HG02970 (cell line): Measurements from ENCODE around the gene MDC1.
A peak's percentile ranks its signal among the peaks of the same experiment; 100 is the strongest.
"Not testable (repeated sequence)": the region's sequence is repeated elsewhere in the genome, so short reads cannot be mapped to it uniquely, and the experiment has no call there.

Experiments
- ATAC-seq: cut with Tn5 transposase; IDR thresholded peaks from one replicate; pipeline ENCODE4 v1.9.1; 2021; ENCODE audit warnings: mild to moderate bottlenecking, moderate library complexity, moderate number of reproducible peaks; ENCODE audit not compliant: unreplicated experiment, low FRiP score

MDC1 gene

DNA sequence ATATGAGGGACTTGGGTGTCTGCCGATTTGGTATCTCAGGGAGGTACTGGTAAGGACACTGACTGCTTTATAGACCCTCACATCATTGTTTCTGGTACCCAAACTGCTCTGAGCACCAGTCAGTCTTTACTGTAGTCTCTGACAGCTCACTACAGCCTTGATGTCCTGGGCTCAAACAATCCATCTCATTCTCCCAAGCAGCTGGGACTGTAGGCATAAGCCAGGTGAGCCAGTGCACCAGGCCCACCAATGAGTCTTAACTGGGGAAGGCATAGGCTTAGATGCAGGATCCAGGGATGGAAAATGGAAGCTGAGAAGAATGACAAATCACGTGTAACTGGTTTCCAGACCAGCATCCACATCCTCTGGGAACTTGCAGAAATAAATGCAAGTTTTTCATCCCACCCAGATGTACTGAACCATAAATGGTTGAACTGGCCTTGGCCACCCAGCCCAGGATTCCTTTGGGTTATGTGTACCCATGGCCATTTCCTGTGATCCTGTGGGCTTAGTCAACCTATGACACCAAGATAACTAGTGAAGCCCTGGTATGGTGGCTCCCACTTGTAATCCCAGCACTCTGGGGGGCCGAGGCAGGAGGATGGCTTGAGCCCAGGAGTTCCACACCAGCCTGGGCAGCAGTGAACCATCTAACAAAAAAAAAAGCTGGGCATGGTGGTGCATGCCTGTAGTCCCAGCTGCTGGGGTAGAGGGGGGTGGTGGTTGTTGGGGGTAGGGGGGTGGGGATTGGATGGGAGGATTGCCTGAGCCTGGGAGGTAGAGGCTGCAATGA lies 8.8 kb upstream of the MDC1 start:
- no peak for ATAC-seq

DNA sequence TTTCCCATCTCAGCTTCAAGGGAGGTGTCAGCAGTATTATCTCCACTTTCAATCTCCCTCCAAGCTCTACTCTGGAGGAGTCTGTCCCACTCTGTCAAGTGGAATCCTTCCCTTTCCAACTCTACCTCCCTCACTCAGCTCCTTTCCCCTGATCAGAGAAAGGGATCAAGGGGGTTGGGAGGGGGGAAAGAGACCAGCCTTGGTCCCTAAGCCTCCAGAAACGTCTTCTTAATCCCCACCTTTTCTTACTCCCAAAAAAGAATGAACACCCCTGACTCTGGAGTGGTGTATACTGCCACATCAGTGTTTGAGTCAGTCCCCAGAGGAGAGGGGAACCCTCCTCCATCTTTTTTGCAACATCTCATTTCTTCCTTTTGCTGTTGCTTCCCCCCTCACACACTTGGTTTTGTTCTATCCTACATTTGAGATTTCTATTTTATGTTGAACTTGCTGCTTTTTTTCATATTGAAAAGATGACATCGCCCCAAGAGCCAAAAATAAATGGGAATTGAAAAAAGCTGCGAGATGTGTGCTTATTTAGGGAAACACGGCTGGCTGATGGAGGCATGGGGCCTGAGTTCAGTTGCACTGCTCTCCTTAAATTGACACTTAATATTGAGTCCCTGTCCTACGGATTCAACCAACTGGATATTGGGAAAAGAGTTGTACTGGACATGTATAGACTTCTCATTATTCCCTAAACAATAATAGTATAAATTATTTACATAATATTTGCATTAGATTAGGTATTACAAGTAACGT lies 8.0 kb upstream of the MDC1 start:
- ATAC-seq, result no peak

DNA sequence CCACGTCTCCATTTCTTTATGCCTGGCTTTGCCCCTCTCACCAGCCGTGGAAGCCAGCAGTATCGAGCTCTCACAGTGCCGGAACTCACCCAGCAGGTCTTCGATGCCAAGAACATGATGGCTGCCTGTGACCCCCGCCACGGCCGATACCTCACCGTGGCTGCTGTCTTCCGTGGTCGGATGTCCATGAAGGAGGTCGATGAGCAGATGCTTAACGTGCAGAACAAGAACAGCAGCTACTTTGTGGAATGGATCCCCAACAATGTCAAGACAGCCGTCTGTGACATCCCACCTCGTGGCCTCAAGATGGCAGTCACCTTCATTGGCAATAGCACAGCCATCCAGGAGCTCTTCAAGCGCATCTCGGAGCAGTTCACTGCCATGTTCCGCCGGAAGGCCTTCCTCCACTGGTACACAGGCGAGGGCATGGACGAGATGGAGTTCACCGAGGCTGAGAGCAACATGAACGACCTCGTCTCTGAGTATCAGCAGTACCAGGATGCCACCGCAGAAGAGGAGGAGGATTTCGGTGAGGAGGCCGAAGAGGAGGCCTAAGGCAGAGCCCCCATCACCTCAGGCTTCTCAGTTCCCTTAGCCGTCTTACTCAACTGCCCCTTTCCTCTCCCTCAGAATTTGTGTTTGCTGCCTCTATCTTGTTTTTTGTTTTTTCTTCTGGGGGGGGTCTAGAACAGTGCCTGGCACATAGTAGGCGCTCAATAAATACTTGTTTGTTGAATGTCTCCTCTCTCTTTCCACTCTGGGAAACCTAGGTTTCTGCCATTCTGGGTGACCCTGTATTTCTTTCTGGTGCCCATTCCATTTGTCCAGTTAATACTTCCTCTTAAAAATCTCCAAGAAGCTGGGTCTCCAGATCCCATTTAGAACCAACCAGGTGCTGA lies 7.0 kb upstream of the MDC1 start:
- not testable (repeated sequence) for ATAC-seq

DNA sequence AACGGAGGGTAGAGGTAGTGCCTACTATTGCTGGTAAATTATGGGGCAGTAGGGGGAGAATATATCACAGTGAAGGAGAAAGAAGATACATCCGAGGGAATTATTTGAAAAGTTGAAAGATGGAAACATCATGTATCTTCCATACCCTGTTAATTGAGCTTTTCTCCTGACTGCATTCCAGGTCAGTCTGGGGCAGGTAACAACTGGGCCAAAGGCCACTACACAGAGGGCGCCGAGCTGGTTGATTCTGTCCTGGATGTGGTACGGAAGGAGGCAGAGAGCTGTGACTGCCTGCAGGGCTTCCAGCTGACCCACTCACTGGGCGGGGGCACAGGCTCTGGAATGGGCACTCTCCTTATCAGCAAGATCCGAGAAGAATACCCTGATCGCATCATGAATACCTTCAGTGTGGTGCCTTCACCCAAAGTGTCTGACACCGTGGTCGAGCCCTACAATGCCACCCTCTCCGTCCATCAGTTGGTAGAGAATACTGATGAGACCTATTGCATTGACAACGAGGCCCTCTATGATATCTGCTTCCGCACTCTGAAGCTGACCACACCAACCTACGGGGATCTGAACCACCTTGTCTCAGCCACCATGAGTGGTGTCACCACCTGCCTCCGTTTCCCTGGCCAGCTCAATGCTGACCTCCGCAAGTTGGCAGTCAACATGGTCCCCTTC lies 6.2 kb upstream of the MDC1 start:
- not testable (repeated sequence) for ATAC-seq

DNA sequence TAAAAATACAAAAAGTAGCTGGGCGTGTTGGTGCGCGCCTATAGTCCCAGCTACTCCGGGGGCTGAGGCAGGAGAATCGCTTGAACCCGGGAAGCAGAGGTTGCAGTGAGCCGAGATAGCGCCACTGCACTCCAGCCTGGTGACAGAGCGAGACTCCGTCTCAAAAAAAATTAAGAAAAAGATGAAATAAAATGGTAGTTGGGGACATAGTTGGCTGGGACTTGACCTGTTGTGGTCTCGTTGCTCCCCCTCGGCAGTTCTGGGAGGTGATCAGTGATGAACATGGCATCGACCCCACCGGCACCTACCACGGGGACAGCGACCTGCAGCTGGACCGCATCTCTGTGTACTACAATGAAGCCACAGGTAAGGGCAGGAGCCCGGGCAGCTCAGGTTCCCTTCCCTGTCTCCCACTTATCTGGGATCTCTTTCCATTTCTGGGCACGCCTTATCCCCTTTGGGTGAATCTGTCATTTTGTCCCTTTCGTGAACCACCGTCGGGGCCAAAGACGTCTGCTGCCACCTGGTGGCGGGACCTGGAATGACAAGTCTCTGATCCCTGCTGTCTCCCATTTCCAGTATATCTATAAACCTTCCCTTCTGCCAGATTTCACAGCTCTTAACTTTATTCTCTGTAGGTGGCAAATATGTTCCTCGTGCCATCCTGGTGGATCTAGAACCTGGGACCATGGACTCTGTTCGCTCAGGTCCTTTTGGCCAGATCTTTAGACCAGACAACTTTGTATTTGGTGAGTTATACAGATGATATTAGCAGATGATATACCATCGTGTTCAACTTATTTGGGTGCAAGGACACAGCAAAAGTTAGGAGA lies 5.4 kb upstream of the MDC1 start:
- ATAC-seq, result no peak

DNA sequence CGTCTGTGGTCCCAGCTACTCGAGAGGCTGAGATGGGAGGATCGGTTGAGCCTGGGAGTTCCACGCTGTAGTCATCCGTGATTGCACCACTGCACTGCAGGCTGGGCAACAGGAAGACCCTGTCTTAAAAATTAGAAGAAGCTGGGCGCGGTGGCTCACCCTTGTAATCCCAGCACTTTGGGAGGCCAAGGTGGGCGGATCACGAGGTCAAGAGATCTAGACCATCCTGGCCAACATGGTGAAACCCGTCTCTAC lies 4.9 kb upstream of the MDC1 start:
- not testable (repeated sequence) for ATAC-seq

DNA sequence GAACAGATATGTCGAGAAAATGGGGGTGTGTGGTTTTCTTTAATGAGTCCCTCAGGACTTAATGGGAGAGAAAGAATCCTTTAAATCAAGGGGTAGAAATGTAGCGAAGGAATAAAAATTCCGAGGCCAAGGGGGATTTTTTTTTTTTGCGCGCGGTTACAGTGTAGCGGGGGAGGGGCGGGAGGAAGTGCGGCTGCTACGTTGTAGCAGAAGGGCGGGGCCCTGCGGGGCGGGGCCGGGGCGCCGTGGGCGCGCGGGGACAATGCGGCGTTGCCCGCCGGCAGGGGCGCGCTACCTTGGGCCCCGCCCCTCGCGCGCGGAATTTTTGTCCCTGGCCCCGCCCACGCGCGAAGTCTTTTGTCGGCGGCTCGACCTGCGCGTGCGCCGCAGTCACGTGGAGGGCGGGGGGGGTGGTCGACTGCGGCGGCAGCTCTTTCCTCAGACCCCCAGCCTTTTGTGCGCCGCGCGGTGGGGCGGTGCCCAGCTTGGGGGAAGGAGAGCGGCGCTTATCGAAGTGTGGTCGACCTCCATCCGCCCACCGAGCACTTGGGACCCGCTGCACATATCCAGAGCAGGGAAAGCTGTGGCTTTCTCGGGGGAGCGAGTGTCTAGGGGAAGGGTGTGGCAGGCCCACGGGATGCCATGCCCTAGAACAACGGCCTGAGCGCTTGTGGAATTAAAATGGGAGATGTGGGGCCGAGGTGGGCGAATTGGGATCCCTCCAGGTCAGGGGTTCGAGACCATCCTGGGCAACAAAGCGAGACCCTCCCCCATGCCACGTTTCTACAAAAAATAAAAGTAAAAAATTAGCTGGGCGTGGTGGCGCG lies 4.3 kb upstream of the MDC1 start:
- ATAC-seq, result peak; percentile 30

DNA sequence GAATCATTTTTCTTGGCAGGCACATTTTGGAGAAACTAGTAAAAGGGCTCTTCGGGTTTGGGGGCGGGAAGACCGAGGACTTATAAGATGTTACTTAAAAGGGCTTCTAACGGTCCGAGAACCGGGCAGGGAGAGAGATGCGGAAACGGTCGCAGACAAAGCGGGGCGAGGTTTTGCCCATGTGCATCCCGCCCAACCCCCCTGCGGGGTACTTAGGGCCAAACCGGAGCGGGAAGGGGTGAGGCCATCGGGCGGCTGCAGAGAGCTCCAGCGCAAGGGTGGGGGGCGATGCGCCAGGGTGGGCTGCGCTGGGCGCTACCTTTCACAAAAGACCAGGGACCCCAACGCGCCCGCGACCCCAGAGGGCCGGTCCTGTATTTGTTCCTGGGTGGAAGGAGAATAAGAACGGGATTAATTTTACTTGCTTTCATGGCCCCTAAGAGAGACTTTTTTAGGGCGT lies 3.7 kb upstream of the MDC1 start:
- ATAC-seq, result no peak

DNA sequence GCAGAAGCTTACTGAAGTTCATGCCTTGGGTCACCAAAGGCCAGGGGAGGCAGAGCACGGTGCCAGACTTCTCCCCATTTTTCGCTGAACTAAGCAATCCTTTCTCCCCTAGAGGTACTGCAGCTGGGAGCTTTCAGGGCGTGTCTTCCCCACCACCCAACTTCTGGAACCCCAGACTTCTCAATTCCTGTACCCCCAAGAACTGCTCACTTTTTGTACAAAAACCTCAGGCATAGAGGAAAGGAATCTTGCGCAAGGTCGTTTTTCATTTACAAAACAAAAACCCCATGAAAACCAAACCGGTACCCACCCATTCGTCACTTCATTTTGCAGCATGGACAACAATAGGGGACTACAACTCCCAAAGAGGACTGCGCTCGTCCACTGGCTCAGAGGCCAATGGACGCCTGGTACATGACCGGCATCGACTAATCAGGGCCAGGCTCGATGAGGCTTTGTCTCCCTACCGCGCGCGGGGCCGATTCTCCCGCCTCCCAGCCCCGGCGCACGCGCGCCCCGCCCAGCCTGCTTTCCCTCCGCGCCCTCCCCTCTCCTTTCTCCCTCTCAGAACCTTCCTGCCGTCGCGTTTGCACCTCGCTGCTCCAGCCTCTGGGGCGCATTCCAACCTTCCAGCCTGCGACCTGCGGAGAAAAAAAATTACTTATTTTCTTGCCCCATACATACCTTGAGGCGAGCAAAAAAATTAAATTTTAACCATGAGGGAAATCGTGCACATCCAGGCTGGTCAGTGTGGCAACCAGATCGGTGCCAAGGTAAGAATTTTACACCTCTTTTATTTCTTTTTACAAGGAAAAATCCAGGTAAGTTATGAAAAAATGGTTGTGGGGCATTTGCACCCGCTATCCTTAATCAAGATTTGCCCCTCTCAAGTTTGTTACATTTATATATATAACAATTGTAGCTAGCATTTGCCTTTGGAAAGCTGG lies 3.0 kb upstream of the MDC1 start, which contains the start of gene TUBB:
TSS of gene TUBB (plus strand) at position 562 of the 947 bp plus-strand sequence. CDS start at position 717, 155 bp downstream.
- ATAC-seq, result no peak

DNA sequence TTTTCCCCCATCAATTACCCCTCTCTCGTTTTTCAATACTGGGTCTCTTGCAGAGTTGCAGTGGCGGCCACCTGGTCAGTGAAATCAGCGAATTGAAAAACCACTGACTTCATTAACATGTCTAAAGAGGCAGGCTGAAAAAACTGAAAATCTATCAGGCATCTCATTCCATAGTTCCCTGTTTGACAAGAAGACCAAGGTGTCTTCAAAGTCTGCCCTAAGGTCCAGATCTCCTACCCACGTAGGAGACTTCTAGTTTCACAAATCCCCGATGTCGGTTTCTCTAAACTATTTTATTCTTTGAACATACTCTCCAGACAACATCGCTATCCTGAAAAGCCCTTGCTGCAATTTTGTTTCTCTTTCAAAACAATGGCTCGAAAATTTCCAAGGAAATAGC lies 2.3 kb upstream of the MDC1 start:
- ATAC-seq, result no peak

DNA sequence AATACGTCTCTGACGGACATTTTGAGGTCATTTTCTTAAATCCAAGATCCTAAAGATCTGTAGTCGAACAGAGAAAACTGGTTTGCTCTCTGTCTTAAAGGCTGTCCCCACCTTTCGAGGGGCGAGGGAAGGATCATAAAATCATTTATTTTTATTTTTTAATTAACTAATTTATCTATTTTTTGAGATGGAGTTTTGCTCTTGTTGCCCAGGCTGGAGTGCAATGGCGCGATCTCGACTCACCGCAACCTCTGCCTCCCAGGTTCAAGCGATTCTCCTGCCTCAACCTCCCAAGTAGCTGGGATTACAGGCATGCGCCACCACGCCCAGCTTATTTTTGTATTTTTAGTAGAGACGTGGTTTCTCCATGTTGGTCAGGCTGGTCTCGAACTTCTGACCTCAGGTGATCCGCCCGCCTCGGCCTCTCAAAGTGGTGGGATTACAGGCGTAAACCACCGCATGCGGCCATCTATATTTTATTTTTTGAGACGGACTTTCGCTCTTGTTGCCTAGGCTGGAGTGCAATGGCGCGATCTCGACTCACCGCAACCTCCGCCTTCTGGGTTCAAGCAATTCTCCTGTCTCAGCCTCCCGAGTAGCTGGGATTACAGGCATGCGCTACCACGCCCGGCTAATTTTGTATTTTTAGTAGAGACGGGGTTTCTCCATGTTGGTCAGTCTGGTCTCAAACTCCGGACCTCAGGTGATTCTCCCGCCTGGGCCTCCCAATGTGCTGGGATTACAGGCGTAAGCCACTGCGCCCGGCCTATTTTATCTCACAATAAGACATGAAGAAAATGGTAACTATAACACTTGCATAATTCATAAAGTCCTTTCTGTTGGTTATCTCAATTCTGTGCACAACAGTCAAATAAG lies 1.0 kb upstream of the MDC1 start:
- not testable (repeated sequence) for ATAC-seq

DNA sequence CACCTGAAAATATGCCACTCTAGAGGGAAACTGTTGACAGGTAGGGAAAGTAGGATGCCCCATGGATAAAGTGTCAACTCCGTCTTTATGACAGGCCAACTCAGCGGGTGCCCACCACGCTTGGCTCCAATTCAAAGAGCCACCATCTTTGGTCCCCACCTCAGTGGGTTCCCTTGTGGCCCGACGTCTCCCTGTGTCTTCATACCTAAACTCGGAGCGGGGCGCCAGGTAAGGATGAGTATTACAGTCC lies 277 bp downstream of the MDC1 start:
- ATAC-seq, result no peak

DNA sequence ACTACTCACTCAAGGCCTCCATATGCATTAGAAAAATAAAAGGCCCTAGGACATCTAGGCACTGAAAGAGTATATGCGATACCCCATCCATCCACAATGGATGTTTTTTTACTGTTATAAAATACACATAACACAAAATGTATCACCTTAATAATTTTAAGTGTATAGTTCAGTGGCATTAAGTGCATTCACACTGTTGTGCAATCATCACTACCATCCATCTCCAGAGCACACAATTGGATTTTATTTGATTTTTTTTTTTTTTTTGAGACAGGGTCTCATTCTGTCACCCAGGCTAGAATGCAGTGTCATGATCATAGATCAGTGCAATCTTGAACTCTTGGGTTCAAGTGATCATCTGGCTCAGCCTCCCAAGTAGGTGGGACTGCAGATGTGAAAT lies 2.8 kb downstream of the MDC1 start:
- no peak for ATAC-seq

DNA sequence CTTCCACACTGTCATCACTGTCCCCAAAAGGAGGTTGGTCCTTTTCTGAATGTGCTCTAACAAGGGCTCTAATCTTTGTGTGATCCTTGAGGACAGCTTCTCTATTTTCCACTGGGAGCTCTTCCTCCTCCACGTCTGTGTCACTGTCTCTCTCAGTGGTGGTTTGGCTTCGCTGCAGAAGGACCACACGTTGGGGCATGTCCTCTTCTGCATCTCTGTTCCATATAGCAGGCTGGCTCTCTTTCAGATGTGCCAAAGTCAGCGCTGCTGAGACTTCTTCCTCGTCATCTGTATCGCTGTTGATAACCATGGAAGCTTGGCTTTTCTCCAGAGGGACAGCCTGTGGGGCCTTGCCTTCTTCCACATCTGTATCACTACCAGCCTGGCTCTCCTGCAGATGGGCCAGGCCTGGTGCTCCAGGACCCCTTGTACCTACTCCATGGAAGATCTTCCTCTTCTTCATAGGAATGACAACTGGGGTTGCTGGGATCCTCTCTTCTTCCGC lies 4.6 kb downstream of the MDC1 start:
- ATAC-seq, result no peak

DNA sequence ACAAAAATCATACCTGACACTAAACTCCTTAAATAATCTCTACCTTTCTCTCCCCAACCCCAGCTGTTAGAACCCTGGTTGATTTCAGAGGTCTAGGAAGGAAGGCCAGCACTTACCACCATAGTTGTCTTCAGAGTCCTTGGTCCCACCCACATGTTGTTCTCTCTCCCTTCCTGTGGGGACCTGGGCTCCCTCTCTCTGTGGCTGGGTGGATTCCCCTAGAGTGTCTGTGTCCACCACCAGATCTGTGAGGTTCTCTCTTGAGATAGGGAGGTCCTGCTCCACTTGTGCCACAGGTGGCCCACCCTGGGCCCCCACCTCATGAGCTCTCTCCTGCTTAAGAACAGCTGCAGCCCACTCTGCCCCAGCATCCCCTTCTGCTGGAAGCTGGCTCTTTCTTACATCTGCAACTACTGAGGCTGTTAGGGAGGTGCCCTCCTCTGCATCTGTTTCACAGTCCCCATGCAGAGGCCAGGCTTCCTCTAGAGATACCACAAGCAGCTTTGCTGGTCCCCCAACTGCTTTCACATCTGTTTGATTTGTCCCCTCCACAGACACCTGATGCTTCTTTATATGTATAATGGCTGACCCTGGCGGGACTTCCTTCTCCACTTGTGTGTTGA lies 5.2 kb downstream of the MDC1 start:
- ATAC-seq, result no peak

DNA sequence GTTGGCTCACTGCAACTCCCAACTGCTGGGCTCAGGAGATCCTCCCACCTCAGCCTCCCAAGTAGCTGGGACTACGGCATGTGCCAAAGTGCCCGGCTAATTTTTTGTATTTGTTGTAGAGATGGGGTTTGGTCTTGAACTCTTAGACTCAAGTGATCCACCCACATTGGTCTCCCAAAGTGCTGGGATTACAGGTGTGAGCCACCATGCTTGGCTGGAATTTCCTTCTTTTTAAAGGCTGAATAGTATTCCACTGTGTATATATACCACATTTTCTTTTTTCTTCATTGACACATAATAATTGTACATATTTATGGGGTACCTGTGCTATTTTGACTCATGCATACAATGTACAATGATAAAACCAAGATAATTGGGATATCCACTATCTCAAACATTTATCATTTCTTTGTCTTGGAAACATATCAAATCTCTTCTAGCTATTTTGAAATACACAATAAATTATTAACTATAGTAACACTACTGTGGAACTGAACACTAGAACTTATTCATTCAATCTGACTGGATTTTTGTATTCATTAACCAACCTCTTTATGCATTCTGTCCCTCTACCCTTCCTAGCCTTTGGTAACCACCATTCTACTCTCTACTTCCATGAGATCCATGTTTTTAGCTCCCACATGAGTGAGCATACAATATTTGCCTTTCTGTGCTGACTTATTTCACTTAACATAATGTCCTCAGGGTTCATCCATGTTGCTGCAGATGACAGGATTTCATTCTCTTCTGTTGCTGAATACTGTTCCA lies 7.8 kb downstream of the MDC1 start:
- no peak for ATAC-seq
